ENCODE results near the gene HPCA. TPM values are rescaled to one million over a fixed set of nuclear protein-coding genes. Genes with fewer than 3 reads are reported as not detected.

The HPCA gene
- polyA plus RNA-seq, 2 donors = 0.15 TPM; not detected in 1

DNA sequence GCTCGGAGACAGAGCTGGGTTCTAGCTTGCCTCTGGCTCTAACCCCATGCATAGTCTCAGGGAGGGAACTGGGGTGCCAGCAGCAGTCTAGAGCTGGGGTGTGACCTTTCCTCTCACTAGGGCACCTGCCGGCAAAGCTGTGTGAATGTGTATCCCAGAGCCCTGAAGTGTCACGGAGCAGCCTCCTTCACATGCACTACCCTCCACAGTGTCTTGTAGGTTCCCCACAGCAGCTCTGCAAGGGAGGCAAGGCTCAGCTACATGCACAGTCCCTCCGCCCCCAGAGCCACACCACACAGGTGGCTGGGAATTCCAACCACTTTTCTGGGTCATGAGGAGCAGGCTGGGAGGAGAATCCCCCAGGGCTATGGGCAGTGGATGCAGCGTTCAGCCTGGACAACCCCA, 7.7 kb upstream of the HPCA start:
- no peaks in the 10 kb centered on the region for H3K36me3 ChIP-seq (ENCODE audit: control insufficient read depth in 2 of 2, insufficient read depth in 2 of 2, low read length in 1 of 2)
- no peaks in the 10 kb centered on the region for H3K9me3 ChIP-seq (ENCODE audit: control insufficient read depth in 2 of 2, insufficient read depth in 1 of 2, low read depth in 1 of 2, low read length in 1 of 2)
- H3K27me3 ChIP-seq (ENCODE audit: control insufficient read depth in 1 of 2, insufficient read depth in 2 of 2, low read length in 2 of 2) = peaks cover 0 to 2% of the 10 kb centered on the region in 2 donors
- H3K27ac ChIP-seq (ENCODE audit: low read depth in 2 of 2, low read length in 1 of 2) = no peak overlapping the region
- H3K4me3 ChIP-seq (ENCODE audit: low read depth in 1 of 2, low read length in 2 of 2) = no peak overlapping the region
- WGBS, 2 donors = 62 to 64% methylated on average over 5 of the region's 5 CpGs
- H3K4me1 ChIP-seq (ENCODE audit: control insufficient read depth in 2 of 2, insufficient read depth in 2 of 2, low read length in 1 of 2) = peaks cover 0 to 3% of the 10 kb centered on the region in 2 donors

DNA sequence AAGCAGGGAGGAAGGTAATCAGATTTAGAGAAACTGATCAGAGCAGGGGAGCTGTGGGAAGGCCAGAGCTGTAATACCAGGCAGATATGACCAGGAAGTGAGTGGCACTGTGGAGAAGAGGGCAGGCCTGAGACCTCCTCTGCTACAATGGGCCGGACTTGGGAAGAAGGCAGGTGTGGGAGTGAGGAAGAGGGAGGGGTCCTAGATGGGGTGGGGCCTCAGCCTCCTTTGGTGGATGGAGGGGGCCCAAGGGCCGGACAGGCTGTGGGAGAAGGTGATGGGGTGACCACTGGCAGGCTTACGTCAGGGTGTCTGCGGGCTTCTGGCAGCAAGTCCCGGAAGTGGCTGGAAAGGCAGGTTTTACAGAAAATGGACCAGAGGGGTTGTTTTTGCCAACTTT, 5.0 kb upstream of the HPCA start:
- H3K27ac ChIP-seq (ENCODE audit: low read depth in 2 of 2, low read length in 1 of 2) = no peak overlapping the region
- H3K36me3 ChIP-seq (ENCODE audit: control insufficient read depth in 2 of 2, insufficient read depth in 2 of 2, low read length in 1 of 2) = no peaks in the 10 kb centered on the region
- 60 to 62% methylated on average over 5 of the region's 5 CpGs for WGBS, 2 donors
- no peaks in the 10 kb centered on the region for H3K9me3 ChIP-seq (ENCODE audit: control insufficient read depth in 2 of 2, insufficient read depth in 1 of 2, low read depth in 1 of 2, low read length in 1 of 2)
- H3K4me1 ChIP-seq (ENCODE audit: control insufficient read depth in 2 of 2, insufficient read depth in 2 of 2, low read length in 1 of 2) = peaks cover 3 to 4% of the 10 kb centered on the region in 2 donors
- H3K4me3 ChIP-seq (ENCODE audit: low read depth in 1 of 2, low read length in 2 of 2) = no peak overlapping the region
- H3K27me3 ChIP-seq (ENCODE audit: control insufficient read depth in 1 of 2, insufficient read depth in 2 of 2, low read length in 2 of 2) = peaks cover 0 to 13% of the 10 kb centered on the region in 2 donors

DNA sequence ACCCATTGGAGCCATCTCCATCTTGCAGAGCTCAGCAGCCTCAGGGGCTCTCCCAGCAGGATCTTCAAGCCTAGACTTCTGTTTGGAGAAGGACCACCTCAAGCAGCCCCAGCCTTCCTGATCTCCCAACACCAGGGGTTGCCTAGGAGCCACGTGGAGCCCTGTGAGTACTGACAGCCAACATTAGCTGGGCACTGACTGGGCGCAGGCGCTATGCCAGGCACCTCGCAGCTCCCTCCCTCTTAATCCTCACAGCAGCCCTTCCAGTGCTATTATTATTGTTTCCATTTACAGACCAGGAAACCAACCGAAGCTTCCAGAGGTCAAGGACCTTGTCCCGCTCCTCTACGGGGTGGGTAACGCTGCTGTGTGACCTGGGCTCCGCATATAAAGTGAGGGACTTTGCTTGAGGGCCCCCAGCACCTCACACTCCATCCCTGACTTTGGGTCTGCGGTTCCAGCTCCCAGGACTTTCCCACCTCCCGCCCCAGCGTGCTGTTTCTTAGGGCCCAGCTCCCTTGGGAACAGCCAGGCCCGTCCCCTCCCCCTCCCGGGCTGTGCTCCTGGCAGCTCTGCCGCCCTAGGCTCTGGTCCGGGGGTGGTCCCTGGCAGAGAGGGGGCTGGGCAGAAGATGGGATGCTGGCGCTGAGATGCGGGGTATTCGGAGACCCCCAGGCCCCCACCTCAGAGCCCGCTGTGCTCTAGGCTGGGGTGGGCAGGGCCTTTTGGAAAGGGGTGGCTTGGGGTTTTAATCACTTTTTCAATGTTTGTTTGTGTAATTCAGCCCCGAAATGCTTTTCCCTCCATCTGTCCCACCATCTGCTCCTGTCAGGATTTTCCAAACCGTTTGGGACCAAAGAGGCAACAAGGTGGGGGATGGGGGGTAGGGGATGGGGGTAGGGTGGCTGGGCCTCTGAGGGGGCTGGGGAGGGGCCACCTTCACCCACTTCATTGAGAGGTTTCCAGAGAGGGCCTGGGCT, 4.1 kb upstream of the HPCA start:
- 26% methylated on average over 21 to 22 of the region's 22 CpGs for WGBS, 2 donors
- Histone ChIP-seq H3K27ac (ENCODE audit: low read depth in 2 of 2, low read length in 1 of 2) (no peak overlapping the region), H3K9me3 (ENCODE audit: control insufficient read depth in 2 of 2, insufficient read depth in 1 of 2, low read depth in 1 of 2, low read length in 1 of 2) (no peaks in the 10 kb centered on the region), H3K4me1 (ENCODE audit: control insufficient read depth in 2 of 2, insufficient read depth in 2 of 2, low read length in 1 of 2) (peaks cover 3 to 7% of the 10 kb centered on the region in 2 donors), H3K27me3 (ENCODE audit: control insufficient read depth in 1 of 2, insufficient read depth in 2 of 2, low read length in 2 of 2) (peaks cover 0 to 17% of the 10 kb centered on the region in 2 donors), H3K36me3 (ENCODE audit: control insufficient read depth in 2 of 2, insufficient read depth in 2 of 2, low read length in 1 of 2) (no peaks in the 10 kb centered on the region), H3K4me3 (ENCODE audit: low read depth in 1 of 2, low read length in 2 of 2) (no peak overlapping the region)

DNA sequence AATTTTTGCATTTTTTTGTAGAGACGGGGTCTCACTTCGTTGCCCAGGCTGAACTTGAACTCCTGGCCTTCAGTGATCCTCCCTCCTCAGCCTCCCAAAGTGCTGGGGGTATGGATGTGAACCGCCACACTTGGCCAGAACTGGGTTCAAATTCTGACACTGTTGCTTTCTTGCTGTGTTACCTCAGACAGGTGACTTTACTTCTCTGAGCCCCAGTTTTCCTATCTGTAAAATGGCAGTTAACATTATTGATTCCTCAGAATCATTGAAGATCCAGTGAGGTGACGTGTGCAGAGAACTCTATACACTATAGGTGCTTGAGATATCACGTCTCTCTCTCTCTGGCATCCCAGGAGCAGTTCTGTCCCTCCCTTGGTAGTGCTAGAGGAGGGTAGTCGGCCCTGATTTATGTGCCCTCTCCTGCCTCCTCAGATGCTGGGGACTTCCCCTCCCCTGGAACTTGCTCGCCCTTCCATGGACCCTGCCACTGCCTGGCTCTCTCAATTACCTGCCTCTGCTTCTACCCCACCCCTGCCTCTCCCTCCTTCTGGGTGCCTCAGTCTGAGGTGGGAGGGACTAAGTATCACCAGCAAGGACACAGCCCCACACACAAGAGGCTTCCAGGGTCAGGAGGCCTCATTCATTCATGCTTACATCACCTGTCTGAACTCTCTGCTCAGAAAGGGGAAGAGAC, 2.8 kb upstream of the HPCA start:
- H3K36me3 ChIP-seq (ENCODE audit: control insufficient read depth in 2 of 2, insufficient read depth in 2 of 2, low read length in 1 of 2) = no peaks in the 10 kb centered on the region
- H3K27ac ChIP-seq (ENCODE audit: low read depth in 2 of 2, low read length in 1 of 2) = no peak overlapping the region
- 75 to 79% methylated on average over 7 of the region's 7 CpGs for WGBS, 2 donors
- H3K4me3 ChIP-seq (ENCODE audit: low read depth in 1 of 2, low read length in 2 of 2) = no peak overlapping the region
- peaks cover 3 to 7% of the 10 kb centered on the region in 2 donors for H3K4me1 ChIP-seq (ENCODE audit: control insufficient read depth in 2 of 2, insufficient read depth in 2 of 2, low read length in 1 of 2)
- H3K9me3 ChIP-seq (ENCODE audit: control insufficient read depth in 2 of 2, insufficient read depth in 1 of 2, low read depth in 1 of 2, low read length in 1 of 2) = no peaks in the 10 kb centered on the region
- peaks cover 4 to 17% of the 10 kb centered on the region in 2 donors for H3K27me3 ChIP-seq (ENCODE audit: control insufficient read depth in 1 of 2, insufficient read depth in 2 of 2, low read length in 2 of 2)

DNA sequence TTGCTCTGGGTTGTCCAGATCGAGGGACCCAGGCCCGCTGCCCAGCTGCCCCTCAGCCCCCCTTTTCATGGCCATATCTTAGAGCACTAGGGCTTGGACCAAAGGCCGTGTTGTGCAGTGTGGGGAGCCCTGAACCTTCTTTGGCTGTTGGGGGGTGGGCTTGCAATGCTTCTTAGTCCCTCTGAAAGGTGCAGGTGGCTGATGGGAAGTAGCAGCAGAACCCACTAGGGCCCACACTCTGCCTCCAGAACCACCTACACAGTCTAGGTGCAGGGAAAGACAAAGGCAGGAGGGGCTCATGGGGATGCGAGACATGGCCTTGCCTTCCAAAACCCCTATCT, 2.3 kb upstream of the HPCA start:
- H3K27me3 ChIP-seq (ENCODE audit: control insufficient read depth in 1 of 2, insufficient read depth in 2 of 2, low read length in 2 of 2) = peaks cover 6 to 17% of the 10 kb centered on the region in 2 donors
- WGBS, 2 donors = 67% methylated on average over 4 of the region's 4 CpGs
- peaks cover 3 to 7% of the 10 kb centered on the region in 2 donors for H3K4me1 ChIP-seq (ENCODE audit: control insufficient read depth in 2 of 2, insufficient read depth in 2 of 2, low read length in 1 of 2)
- no peak overlapping the region for H3K4me3 ChIP-seq (ENCODE audit: low read depth in 1 of 2, low read length in 2 of 2)
- H3K27ac ChIP-seq (ENCODE audit: low read depth in 2 of 2, low read length in 1 of 2) = no peak overlapping the region
- no peaks in the 10 kb centered on the region for H3K36me3 ChIP-seq (ENCODE audit: control insufficient read depth in 2 of 2, insufficient read depth in 2 of 2, low read length in 1 of 2)
- no peaks in the 10 kb centered on the region for H3K9me3 ChIP-seq (ENCODE audit: control insufficient read depth in 2 of 2, insufficient read depth in 1 of 2, low read depth in 1 of 2, low read length in 1 of 2)

DNA sequence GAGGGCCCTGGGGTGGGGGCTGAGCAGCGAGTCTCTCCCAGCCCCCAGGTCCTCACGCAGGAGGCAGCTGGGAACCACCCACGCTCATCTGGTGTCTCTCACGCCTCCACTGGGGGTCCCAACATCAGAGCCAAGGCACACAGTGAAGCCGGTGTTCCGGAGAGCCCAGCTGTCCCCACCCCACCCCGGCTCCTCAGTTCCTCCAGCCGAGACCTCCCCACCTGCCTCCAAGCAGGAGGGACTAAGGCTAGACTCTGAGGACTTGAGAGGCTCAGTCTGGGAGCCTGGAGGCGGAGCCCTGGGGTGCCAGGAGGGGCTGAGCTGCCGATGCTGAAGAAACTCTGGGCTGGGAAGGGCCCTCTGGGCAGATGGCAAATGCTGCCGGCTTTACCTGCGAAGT, 1.6 kb upstream of the HPCA start:
- Histone ChIP-seq H3K4me3 (ENCODE audit: low read depth in 1 of 2, low read length in 2 of 2) (no peak overlapping the region), H3K4me1 (ENCODE audit: control insufficient read depth in 2 of 2, insufficient read depth in 2 of 2, low read length in 1 of 2) (peaks cover 3 to 7% of the 10 kb centered on the region in 2 donors), H3K27me3 (ENCODE audit: control insufficient read depth in 1 of 2, insufficient read depth in 2 of 2, low read length in 2 of 2) (peaks cover 6 to 17% of the 10 kb centered on the region in 2 donors), H3K27ac (ENCODE audit: low read depth in 2 of 2, low read length in 1 of 2) (no peak overlapping the region), H3K36me3 (ENCODE audit: control insufficient read depth in 2 of 2, insufficient read depth in 2 of 2, low read length in 1 of 2) (no peaks in the 10 kb centered on the region), H3K9me3 (ENCODE audit: control insufficient read depth in 2 of 2, insufficient read depth in 1 of 2, low read depth in 1 of 2, low read length in 1 of 2) (no peaks in the 10 kb centered on the region)
- 34 to 35% methylated on average over 12 of the region's 12 CpGs for WGBS, 2 donors

DNA sequence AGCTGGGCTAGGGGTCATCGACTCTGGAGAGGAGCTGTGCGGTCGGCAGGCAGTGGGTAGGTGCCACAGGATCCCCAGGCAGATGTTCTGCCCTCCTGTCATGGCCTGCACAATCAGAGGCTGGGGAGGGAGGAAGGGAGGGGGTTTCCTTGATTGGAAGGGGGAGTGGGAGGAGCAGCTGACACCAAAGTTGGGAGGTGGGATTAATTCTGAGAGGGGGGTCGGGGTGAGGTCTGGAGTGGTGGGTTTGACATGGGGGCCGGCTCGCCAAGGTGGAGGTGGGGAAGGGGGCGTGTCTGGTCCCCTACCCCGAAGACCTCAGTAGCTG, 651 bp upstream of the HPCA start:
- 18% methylated on average over 8 of the region's 8 CpGs for WGBS, 2 donors
- peaks cover 7 to 17% of the 10 kb centered on the region in 2 donors for H3K27me3 ChIP-seq (ENCODE audit: control insufficient read depth in 1 of 2, insufficient read depth in 2 of 2, low read length in 2 of 2)
- no peak overlapping the region for H3K4me3 ChIP-seq (ENCODE audit: low read depth in 1 of 2, low read length in 2 of 2)
- H3K36me3 ChIP-seq (ENCODE audit: control insufficient read depth in 2 of 2, insufficient read depth in 2 of 2, low read length in 1 of 2) = no peaks in the 10 kb centered on the region
- H3K9me3 ChIP-seq (ENCODE audit: control insufficient read depth in 2 of 2, insufficient read depth in 1 of 2, low read depth in 1 of 2, low read length in 1 of 2) = no peaks in the 10 kb centered on the region
- H3K27ac ChIP-seq (ENCODE audit: low read depth in 2 of 2, low read length in 1 of 2) = no peak overlapping the region
- peaks cover 3 to 7% of the 10 kb centered on the region in 2 donors for H3K4me1 ChIP-seq (ENCODE audit: control insufficient read depth in 2 of 2, insufficient read depth in 2 of 2, low read length in 1 of 2)

DNA sequence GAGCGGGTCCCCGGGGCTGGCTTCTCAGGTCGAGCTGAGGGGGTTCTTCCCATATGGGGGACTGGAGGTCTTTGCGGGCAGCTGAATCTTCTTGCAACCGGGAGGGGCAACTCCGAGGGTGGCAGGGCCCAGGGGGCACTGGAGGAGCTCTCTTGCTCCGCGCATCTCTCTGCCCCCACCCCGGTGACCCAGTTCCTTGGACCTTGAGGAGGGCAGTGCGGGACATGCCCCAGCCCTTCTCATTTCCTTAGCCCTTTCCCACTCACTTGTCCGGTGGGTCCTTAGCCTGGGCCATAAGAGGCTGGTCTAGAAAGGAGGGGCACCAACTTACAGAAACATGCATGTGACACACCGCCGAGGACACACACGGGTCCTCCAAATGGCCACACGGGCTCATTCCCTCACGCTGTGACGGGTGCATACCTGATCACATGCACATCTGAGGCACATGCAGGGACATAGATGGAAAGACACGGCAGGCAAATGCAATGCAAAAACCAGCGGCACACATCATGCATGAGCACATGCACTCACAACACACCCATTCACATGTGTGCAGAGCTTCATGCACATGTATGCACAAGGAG, 630 bp downstream of the HPCA start:
- Histone ChIP-seq H3K4me1 (ENCODE audit: control insufficient read depth in 2 of 2, insufficient read depth in 2 of 2, low read length in 1 of 2) (peaks cover 0 to 7% of the 10 kb centered on the region in 2 donors), H3K27me3 (ENCODE audit: control insufficient read depth in 1 of 2, insufficient read depth in 2 of 2, low read length in 2 of 2) (peaks cover 13 to 17% of the 10 kb centered on the region in 2 donors), H3K27ac (ENCODE audit: low read depth in 2 of 2, low read length in 1 of 2) (no peak overlapping the region), H3K4me3 (ENCODE audit: low read depth in 1 of 2, low read length in 2 of 2) (no peak overlapping the region), H3K9me3 (ENCODE audit: control insufficient read depth in 2 of 2, insufficient read depth in 1 of 2, low read depth in 1 of 2, low read length in 1 of 2) (no peaks in the 10 kb centered on the region), H3K36me3 (ENCODE audit: control insufficient read depth in 2 of 2, insufficient read depth in 2 of 2, low read length in 1 of 2) (no peaks in the 10 kb centered on the region)
- WGBS, 2 donors = 45 to 55% methylated on average over 15 to 19 of the region's 19 CpGs

DNA sequence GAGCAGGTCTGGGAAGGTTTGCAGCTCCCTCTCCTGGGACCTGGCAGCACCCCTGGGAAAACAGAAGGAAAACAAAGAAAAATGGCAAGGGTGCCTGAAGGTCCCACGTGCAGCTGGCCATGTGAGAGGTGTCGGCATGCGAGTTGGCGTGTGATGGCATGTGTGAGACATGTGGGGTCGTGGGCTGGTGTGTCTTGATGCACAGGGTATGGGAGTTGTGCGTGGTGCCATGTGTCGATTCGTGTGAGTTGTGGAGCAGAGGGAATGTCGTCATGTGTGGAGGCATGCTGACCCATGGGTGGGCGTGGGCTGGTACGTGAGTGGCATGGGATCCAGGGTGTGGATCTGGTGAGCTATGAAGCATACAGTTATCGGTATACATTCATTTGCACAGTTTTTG, 1.3 kb downstream of the HPCA start:
- Histone ChIP-seq H3K36me3 (ENCODE audit: control insufficient read depth in 2 of 2, insufficient read depth in 2 of 2, low read length in 1 of 2) (no peaks in the 10 kb centered on the region), H3K27me3 (ENCODE audit: control insufficient read depth in 1 of 2, insufficient read depth in 2 of 2, low read length in 2 of 2) (peaks cover 13 to 17% of the 10 kb centered on the region in 2 donors), H3K4me3 (ENCODE audit: low read depth in 1 of 2, low read length in 2 of 2) (no peak overlapping the region), H3K9me3 (ENCODE audit: control insufficient read depth in 2 of 2, insufficient read depth in 1 of 2, low read depth in 1 of 2, low read length in 1 of 2) (no peaks in the 10 kb centered on the region), H3K27ac (ENCODE audit: low read depth in 2 of 2, low read length in 1 of 2) (no peak overlapping the region), H3K4me1 (ENCODE audit: control insufficient read depth in 2 of 2, insufficient read depth in 2 of 2, low read length in 1 of 2) (peaks cover 0 to 9% of the 10 kb centered on the region in 2 donors)
- 67 to 80% methylated on average over 12 of the region's 12 CpGs for WGBS, 2 donors
